T-helper 17 cell (primary cell): ENCODE measurements around the gene BRSK2. TPM values are rescaled to one million over a fixed set of nuclear protein-coding genes. Genes with fewer than 3 reads are reported as not detected.
"Not testable (repeated sequence)": the region's sequence is repeated elsewhere in the genome, so short reads cannot be mapped to it uniquely, and the experiment has no call there.

Experiments used
- ATAC-seq: fragments of 150-1000 bp; cut with Tn5 transposase; 2 replicates; pipeline ENCODE4 v1.10.0; 2021; ENCODE audit warnings: mild to moderate bottlenecking, moderate library complexity
- DNase-seq, 3 donors: peaks; one replicate each; pipeline versions ENCODE4 v3.0.0 to v3.0.0-alpha.2; 2020 to 2021
- H3K9me3 ChIP-seq: one replicate; pipeline ENCODE4 v1.7.0; 2013; ENCODE audit warnings: low read length, mild to moderate bottlenecking; ENCODE audit not compliant: control insufficient read depth, poor library complexity, severe bottlenecking
- H3K27ac Mint-ChIP-seq: one replicate; pipeline ENCODE4 v1.8.0; 2022; ENCODE audit warnings: mild to moderate bottlenecking, moderate library complexity, mixed read lengths
- H3K27me3 Mint-ChIP-seq: one replicate; pipeline ENCODE4 v1.8.0; 2022; ENCODE audit warnings: mixed read lengths
- H3K36me3 Mint-ChIP-seq: one replicate; pipeline ENCODE4 v1.8.0; 2022; ENCODE audit warnings: low read depth, mixed read lengths
- H3K4me1 Mint-ChIP-seq: one replicate; pipeline ENCODE4 v1.8.0; 2022; ENCODE audit warnings: mild to moderate bottlenecking, mixed read lengths
- H3K4me3 Mint-ChIP-seq: one replicate; pipeline ENCODE4 v1.8.0; 2022; ENCODE audit warnings: mild to moderate bottlenecking, moderate library complexity, mixed read lengths
- total RNA-seq, 4 donors: library from RNA in 2 of 4; stranded (reverse) in 2 of 4; gene quantifications; one replicate each; pipeline ENCODE4 v1.2.3 and lab custom pipeline; 2022 to 2026

BRSK2 gene
- total RNA-seq, 2 donors from 2014 or later, result 0.23 to 0.25 TPM

GRCh38 chr11:1506981-1507380, 117.2 kb downstream of the BRSK2 start:
- no peaks in the 10 kb centered on the region for H3K27me3 Mint-ChIP-seq
- H3K27ac Mint-ChIP-seq, result no peak overlapping the region
- no peak overlapping the region for H3K4me3 Mint-ChIP-seq
- DNase-seq (no peak), ATAC-seq (no peak)
- peaks cover 28% of the 10 kb centered on the region for H3K4me1 Mint-ChIP-seq
- H3K36me3 Mint-ChIP-seq, result no peaks in the 10 kb centered on the region
- no peaks in the 10 kb centered on the region for H3K9me3 ChIP-seq

- no peak for ATAC-seq
- Mint-ChIP-seq H3K4me1 (peaks cover 31% of the 10 kb centered on the region), H3K27ac (peak overlapping the region; percentile 43), H3K36me3 (no peaks in the 10 kb centered on the region), H3K27me3 (no peaks in the 10 kb centered on the region), H3K4me3 (peak overlapping the region; percentile 39)
- DNase-seq, result no peak
- no peaks in the 10 kb centered on the region for H3K9me3 ChIP-seq
Measured at GRCh38 chr11:1507381-1508140, 117.8 kb downstream of the BRSK2 start.

- Mint-ChIP-seq H3K27me3 (no peaks in the 10 kb centered on the region), H3K27ac (peak overlapping the region; percentile 43), H3K4me1 (peaks cover 34% of the 10 kb centered on the region), H3K4me3 (peak overlapping the region; percentile 25), H3K36me3 (no peaks in the 10 kb centered on the region)
- H3K9me3 ChIP-seq, result no peaks in the 10 kb centered on the region
- no peak for ATAC-seq
- DNase-seq, result no peak
Measured at GRCh38 chr11:1508491-1508891, 118.8 kb downstream of the BRSK2 start.

GRCh38 chr11:1508986-1509385, 119.3 kb downstream of the BRSK2 start:
- H3K27me3 Mint-ChIP-seq, result no peaks in the 10 kb centered on the region
- H3K36me3 Mint-ChIP-seq, result no peaks in the 10 kb centered on the region
- no peak for DNase-seq
- ATAC-seq, result no peak
- no peak overlapping the region for H3K27ac Mint-ChIP-seq
- peaks cover 36% of the 10 kb centered on the region for H3K4me1 Mint-ChIP-seq
- no peaks in the 10 kb centered on the region for H3K9me3 ChIP-seq
- peak overlapping the region; percentile 49 for H3K4me3 Mint-ChIP-seq

GRCh38 chr11:1509626-1510255, 120.0 kb downstream of the BRSK2 start:
- Mint-ChIP-seq H3K4me1 (peaks cover 41% of the 10 kb centered on the region), H3K4me3 (peak overlapping the region; percentile 49), H3K36me3 (no peaks in the 10 kb centered on the region), H3K27ac (no peak overlapping the region), H3K27me3 (no peaks in the 10 kb centered on the region)
- ATAC-seq, result no peak
- DNase-seq, result no peak
- no peaks in the 10 kb centered on the region for H3K9me3 ChIP-seq

- H3K27me3 Mint-ChIP-seq, H3K27ac Mint-ChIP-seq, H3K4me3 Mint-ChIP-seq, H3K36me3 Mint-ChIP-seq, DNase-seq, H3K9me3 ChIP-seq, ATAC-seq: not testable (repeated sequence)
- H3K4me1 Mint-ChIP-seq, result peaks cover 42% of the 10 kb centered on the region
Measured at GRCh38 chr11:1510351-1510750, 120.6 kb downstream of the BRSK2 start.

GRCh38 chr11:1510928-1511327, 121.2 kb downstream of the BRSK2 start:
- Mint-ChIP-seq H3K27me3 (no peaks in the 10 kb centered on the region), H3K4me1 (peaks cover 46% of the 10 kb centered on the region), H3K36me3 (no peaks in the 10 kb centered on the region), H3K4me3 (no peak overlapping the region), H3K27ac (no peak overlapping the region)
- DNase-seq (no peak), ATAC-seq (no peak)
- H3K9me3 ChIP-seq, result no peaks in the 10 kb centered on the region

GRCh38 chr11:1511937-1512496, 122.3 kb downstream of the BRSK2 start:
- Mint-ChIP-seq H3K4me1 (peaks cover 51% of the 10 kb centered on the region), H3K27ac (peak overlapping the region; percentile 37)
- ATAC-seq, result no peak

More at GRCh38 chr11:1511937-1512496, 122.3 kb downstream of the BRSK2 start:
- Mint-ChIP-seq H3K36me3 (no peaks in the 10 kb centered on the region), H3K27me3 (no peaks in the 10 kb centered on the region), H3K4me3 (no peak overlapping the region)
- no peak for DNase-seq
- H3K9me3 ChIP-seq, result no peaks in the 10 kb centered on the region

Other genes starting within 250 kb of the BRSK2 start
- not detected for gene MUC5AC, start 232.0 kb upstream of the BRSK2 start, total RNA-seq
- gene MUC5B, start 166.9 kb upstream of the BRSK2 start, total RNA-seq, result not detected
- gene TOLLIP, start 80.3 kb upstream of the BRSK2 start, total RNA-seq, result 10 to 100 TPM; 40.2 to 56.3 TPM
- gene MOB2, start 96.8 kb downstream of the BRSK2 start, total RNA-seq, result 10 to 100 TPM; 65.0 to 65.7 TPM
- gene DUSP8, start 182.3 kb downstream of the BRSK2 start, total RNA-seq, result 10 to 100 TPM; 79.5 to 90.1 TPM
- gene KRTAP5-1, start 195.3 kb downstream of the BRSK2 start, total RNA-seq, result not detected
- gene KRTAP5-2, start 208.4 kb downstream of the BRSK2 start, total RNA-seq, result not detected
- gene KRTAP5-3, start 218.5 kb downstream of the BRSK2 start, total RNA-seq, result not detected
- not detected for gene KRTAP5-4, start 232.2 kb downstream of the BRSK2 start, total RNA-seq
- gene KRTAP5-5, start 239.8 kb downstream of the BRSK2 start, total RNA-seq, result not detected